MM.1S (cell line): ENCODE data around the gene KCNJ6.

Experiments
- DNase-seq: peaks from one replicate; pipeline ENCODE4 v3.0.0-alpha.2; 2015
- H2AFZ ChIP-seq: fragments of 300-600 bp; sonication (generic); 2 replicates; pipeline ENCODE4 v1.6.0; 2016; ENCODE audit warnings: antibody characterized with exemption, low read length
- H3F3A ChIP-seq: fragments of 300-600 bp; sonication (generic); 2 replicates; pipeline ENCODE4 v1.6.1; 2016; ENCODE audit warnings: mild to moderate bottlenecking, antibody characterized with exemption, low read length, moderate library complexity, mixed read lengths; ENCODE audit not compliant: insufficient read depth
- H3K27ac ChIP-seq: fragments of 300-600 bp; sonication (generic); 2 replicates; pipeline ENCODE4 v1.5.1; 2016; ENCODE audit warnings: mild to moderate bottlenecking, low read length
- H3K27me3 ChIP-seq: fragments of 300-600 bp; sonication (generic); replicated peaks from 2 replicates; pipeline ENCODE4 v1.6.0; 2016; ENCODE audit warnings: low read length; ENCODE audit not compliant: insufficient read depth
- H3K36me3 ChIP-seq: fragments of 300-600 bp; sonication (generic); replicated peaks from 2 replicates; pipeline ENCODE4 v1.6.1; 2016; ENCODE audit warnings: mild to moderate bottlenecking, low read length, mixed read lengths; ENCODE audit not compliant: insufficient read depth
- H3K4me1 ChIP-seq: fragments of 300-600 bp; sonication (generic); 2 replicates; pipeline ENCODE4 v1.6.1; 2016; ENCODE audit warnings: low read length, mixed read lengths
- H3K4me2 ChIP-seq: fragments of 300-600 bp; sonication (generic); 2 replicates; pipeline ENCODE4 v1.6.0; 2016; ENCODE audit warnings: low read depth, low read length
- H3K4me3 ChIP-seq: fragments of 300-600 bp; sonication (generic); 2 replicates; pipeline ENCODE4 v1.5.1; 2016; ENCODE audit warnings: low read length, mixed read lengths
- H3K79me2 ChIP-seq: fragments of 300-600 bp; sonication (generic); 2 replicates; pipeline ENCODE4 v1.6.1; 2016; ENCODE audit warnings: mixed run types, low read length, mixed read lengths
- H3K9ac ChIP-seq: fragments of 300-600 bp; sonication (generic); 2 replicates; pipeline ENCODE4 v1.6.1; 2016; ENCODE audit warnings: low read length, mixed read lengths
- H3K9me2 ChIP-seq: fragments of 300-600 bp; sonication (generic); replicated peaks from 2 replicates; pipeline ENCODE4 v1.6.1; 2016; ENCODE audit warnings: mild to moderate bottlenecking, low read length, mixed read lengths; ENCODE audit not compliant: insufficient read depth
- H3K9me3 ChIP-seq: fragments of 300-600 bp; sonication (generic); replicated peaks from 2 replicates; pipeline ENCODE4 v1.6.1; 2016; ENCODE audit warnings: mild to moderate bottlenecking, low read length, mixed read lengths; ENCODE audit not compliant: insufficient read depth
- H4K20me1 ChIP-seq: fragments of 300-600 bp; sonication (generic); 2 replicates; pipeline ENCODE4 v1.6.1; 2016; ENCODE audit warnings: mild to moderate bottlenecking, low read length, moderate library complexity, mixed read lengths; ENCODE audit not compliant: insufficient read depth
- CTCF ChIP-seq: fragments of 300-600 bp; sonication (generic); IDR thresholded peaks from 2 replicates; pipeline ENCODE4 v1.5.1; 2016; ENCODE audit warnings: antibody characterized with exemption, low read length, mixed read lengths
- EZH2 ChIP-seq: fragments of 300-600 bp; sonication (generic); optimal IDR thresholded peaks from 2 replicates; pipeline ENCODE3; 2017; ENCODE audit warnings: low read depth, mild to moderate bottlenecking, antibody characterized with exemption, low read length, mixed read lengths
- EZH2phosphoT487 ChIP-seq: fragments of 300-600 bp; sonication (generic); IDR thresholded peaks from 2 replicates; pipeline ENCODE4 v1.6.1; 2018; ENCODE audit warnings: antibody characterized with exemption, low read length

KCNJ6 gene

DNA sequence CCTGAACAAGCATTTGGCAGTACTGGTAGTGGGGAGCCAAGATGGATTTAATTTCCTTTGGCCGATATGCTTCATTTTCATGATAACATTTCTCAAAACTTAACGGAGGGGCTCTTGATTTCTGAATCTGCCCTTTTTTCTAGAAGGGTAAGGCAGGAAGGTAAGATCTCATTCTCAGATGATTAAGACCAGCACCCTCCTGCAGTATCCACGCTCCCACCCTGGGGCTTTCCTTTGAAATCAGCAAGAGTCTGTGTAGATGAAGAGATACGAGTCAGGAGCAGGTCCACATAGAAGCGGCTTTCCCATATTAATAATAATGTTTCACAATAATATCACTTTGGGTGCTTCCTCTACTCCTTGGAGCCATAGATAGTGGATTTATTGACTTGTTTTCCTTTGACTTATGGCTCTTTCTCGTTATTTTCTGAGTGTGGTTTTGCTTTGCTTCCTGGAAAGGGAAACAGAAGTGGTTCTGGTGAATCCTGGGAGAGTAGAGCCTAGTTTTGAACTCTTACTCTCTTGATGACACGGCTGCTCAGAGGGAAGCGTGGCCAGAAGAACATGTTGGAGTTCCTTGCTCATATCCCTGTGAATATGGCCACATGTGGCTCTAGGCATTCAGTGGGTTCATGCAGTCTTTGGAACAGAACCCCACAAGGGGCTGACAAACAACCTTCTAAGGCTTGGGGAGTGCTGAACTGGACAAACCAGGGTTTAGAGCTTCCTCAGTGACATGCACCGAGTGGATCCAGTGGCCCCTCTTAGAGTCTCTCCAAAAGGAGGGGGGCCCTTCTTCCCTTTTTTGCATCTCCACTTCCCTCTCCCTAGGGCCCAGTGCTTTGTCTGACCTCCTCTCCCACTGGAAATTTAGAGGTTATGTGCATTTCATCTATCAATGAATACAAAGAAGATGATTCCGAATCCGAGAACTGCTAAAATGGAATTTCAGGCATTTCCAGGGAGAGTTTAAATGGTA, 354.0 kb downstream of the KCNJ6 start:
- Histone ChIP-seq H4K20me1 (no peaks in the 10 kb centered on the region), H3K9ac (no peak overlapping the region), H3K27me3 (no peaks in the 10 kb centered on the region), H3K36me3 (no peaks in the 10 kb centered on the region), H3K9me3 (no peaks in the 10 kb centered on the region), H3K9me2 (no peaks in the 10 kb centered on the region), H3F3A (peaks cover 16% of the 10 kb centered on the region), H3K4me3 (no peak overlapping the region), H3K4me2 (no peak overlapping the region), H3K4me1 (peaks cover 20% of the 10 kb centered on the region), H3K27ac (no peak overlapping the region), H3K79me2 (0 out of 2 replicates have a peak, but pooled peaks cover 6% of the 10 kb centered on the region), H2AFZ (no peak overlapping the region)
- TF ChIP-seq EZH2phosphoT487 = no peak
- TF ChIP-seq CTCF = no peak
- TF ChIP-seq EZH2 = no peak
- DNase-seq = no peak

DNA sequence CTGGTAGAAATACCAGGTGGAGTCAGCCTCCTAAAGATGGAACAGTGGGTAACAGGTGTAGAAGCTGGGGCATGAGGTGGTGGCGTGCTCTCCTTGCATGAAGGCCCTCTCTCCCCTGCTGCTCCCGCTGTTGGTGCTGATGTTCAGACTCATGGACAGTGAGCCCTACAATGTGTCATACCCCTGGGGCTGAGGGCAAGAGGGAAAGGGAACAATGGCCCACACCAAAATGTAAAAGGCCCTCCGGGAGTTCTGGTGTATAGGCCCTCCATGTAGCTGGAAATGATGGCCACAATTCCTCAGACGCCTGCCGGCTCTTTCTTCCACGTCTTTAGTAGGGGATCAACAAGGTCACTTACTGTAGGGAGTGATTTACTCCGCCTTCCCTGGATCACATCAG, 354.8 kb downstream of the KCNJ6 start:
- peaks cover 18% of the 10 kb centered on the region for H3F3A ChIP-seq
- TF ChIP-seq CTCF (no peak), EZH2phosphoT487 (no peak), EZH2 (no peak)
- H4K20me1 ChIP-seq = no peaks in the 10 kb centered on the region
- no peaks in the 10 kb centered on the region for H3K9me2 ChIP-seq
- no peak for DNase-seq
- no peak overlapping the region for H3K4me3 ChIP-seq
- no peaks in the 10 kb centered on the region for H3K27me3 ChIP-seq
- H3K4me2 ChIP-seq = no peak overlapping the region
- H3K4me1 ChIP-seq = peaks cover 23% of the 10 kb centered on the region
- H3K36me3 ChIP-seq = no peaks in the 10 kb centered on the region
- H3K27ac ChIP-seq = no peak overlapping the region
- H3K79me2 ChIP-seq = 0 out of 2 replicates have a peak, but pooled peaks cover 6% of the 10 kb centered on the region
- no peak overlapping the region for H3K9ac ChIP-seq
- H2AFZ ChIP-seq = no peak overlapping the region
- H3K9me3 ChIP-seq = no peaks in the 10 kb centered on the region

GRCh38 chr21:37560385-37560784, 355.9 kb downstream of the KCNJ6 start:
- H3K4me2 ChIP-seq = no peak overlapping the region
- peaks cover 18% of the 10 kb centered on the region for H3F3A ChIP-seq
- peaks cover 18% of the 10 kb centered on the region for H3K4me1 ChIP-seq
- H3K9ac ChIP-seq = no peak overlapping the region
- no peaks in the 10 kb centered on the region for H3K9me2 ChIP-seq
- H3K4me3 ChIP-seq = no peak overlapping the region
- no peak overlapping the region for H3K27ac ChIP-seq
- 0 out of 2 replicates have a peak, but pooled peaks cover 6% of the 10 kb centered on the region for H3K79me2 ChIP-seq
- H2AFZ ChIP-seq = no peak overlapping the region
- H3K27me3 ChIP-seq = no peaks in the 10 kb centered on the region
- no peaks in the 10 kb centered on the region for H3K9me3 ChIP-seq
- H4K20me1 ChIP-seq = no peaks in the 10 kb centered on the region
- DNase-seq = no peak
- TF ChIP-seq EZH2 (no peak), EZH2phosphoT487 (no peak), CTCF (no peak)
- no peaks in the 10 kb centered on the region for H3K36me3 ChIP-seq
